Endothelial cell of umbilical vein (primary cell): Measurements from ENCODE around the gene CPA4.

Experiments used
- CTCF ChIP-seq, 2 donors: IDR thresholded peaks; 1 replicate in 1 of 2; 2 replicates in 1 of 2; pipeline ENCODE4 v1.5.1; 2011; ENCODE audit warnings: low read length in 2 of 2, mild to moderate bottlenecking in 2 of 2, moderate library complexity in 2 of 2, control low read depth in 1 of 2, inconsistent platforms in 1 of 2, low read depth in 1 of 2; ENCODE audit not compliant: insufficient read depth in 1 of 2; ENCODE audit errors: extremely low read depth in 1 of 2
- EZH2 ChIP-seq: IDR thresholded peaks from 2 replicates; pipeline ENCODE4 v1.6.1; 2012; ENCODE audit warnings: borderline replicate concordance, low read depth, mild to moderate bottlenecking, moderate library complexity, low read length, inconsistent platforms; ENCODE audit not compliant: severe bottlenecking
- FOS ChIP-seq: IDR thresholded peaks from 2 replicates; pipeline ENCODE4 v1.6.1; 2011; ENCODE audit warnings: mild to moderate bottlenecking, low read length, moderate library complexity, borderline replicate concordance; ENCODE audit not compliant: insufficient read depth
- JUN ChIP-seq: IDR thresholded peaks from 2 replicates; pipeline ENCODE4 v1.6.1; 2011; ENCODE audit warnings: borderline replicate concordance, low read depth; ENCODE audit not compliant: insufficient read length, insufficient read depth
- MYC ChIP-seq: IDR thresholded peaks from one replicate; pipeline ENCODE4 v1.6.1; 2011; ENCODE audit warnings: mild to moderate bottlenecking, low read depth, low read length
- POLR2A ChIP-seq: IDR thresholded peaks from 2 replicates; pipeline ENCODE4 v1.6.1; 2012; ENCODE audit warnings: low read depth, mild to moderate bottlenecking, control low read depth, low read length
- POLR2AphosphoS5 ChIP-seq: IDR thresholded peaks from 2 replicates; pipeline ENCODE4 v1.6.1; 2012; ENCODE audit warnings: low read depth, mild to moderate bottlenecking, control low read depth, low read length, moderate library complexity; ENCODE audit not compliant: insufficient read depth

GRCh38 chr7:130266961-130267321 is 26.0 kb upstream of the CPA4 start:
- TF ChIP-seq EZH2: no peak
- no peak for TF ChIP-seq CTCF (IDR thresholded peaks at IDR 0.05; ENCODE audit: extremely low read depth in 1 of 2, insufficient read depth in 1 of 2, low read depth in 1 of 2, low read length in 2 of 2)
- TF ChIP-seq POLR2A: no peak
- TF ChIP-seq POLR2AphosphoS5: no peak
- no peak for TF ChIP-seq FOS
- no peak for TF ChIP-seq MYC
- no peak for TF ChIP-seq JUN
